ENCODE data around the gene FITM2. TPM values are rescaled to one million over a fixed set of nuclear protein-coding genes. Genes with fewer than 3 reads are reported as not detected.
"Not testable (repeated sequence)": the region's sequence is repeated elsewhere in the genome, so short reads cannot be mapped to it uniquely, and the experiment has no call there.

Gene FITM2
- total RNA-seq, 2 experiments from 2014 or later, result 2.3 to 2.6 TPM

GRCh38 chr20:44334709-44335108 is 23.7 kb upstream of the FITM2 start:
- POLR2A ChIA-PET, result no interaction called here
- CTCF ChIA-PET, result no interaction called here

GRCh38 chr20:44334306-44334705 is 23.3 kb upstream of the FITM2 start:
- CTCF ChIA-PET, result no interaction called here
- POLR2A ChIA-PET, result no interaction called here

DNA sequence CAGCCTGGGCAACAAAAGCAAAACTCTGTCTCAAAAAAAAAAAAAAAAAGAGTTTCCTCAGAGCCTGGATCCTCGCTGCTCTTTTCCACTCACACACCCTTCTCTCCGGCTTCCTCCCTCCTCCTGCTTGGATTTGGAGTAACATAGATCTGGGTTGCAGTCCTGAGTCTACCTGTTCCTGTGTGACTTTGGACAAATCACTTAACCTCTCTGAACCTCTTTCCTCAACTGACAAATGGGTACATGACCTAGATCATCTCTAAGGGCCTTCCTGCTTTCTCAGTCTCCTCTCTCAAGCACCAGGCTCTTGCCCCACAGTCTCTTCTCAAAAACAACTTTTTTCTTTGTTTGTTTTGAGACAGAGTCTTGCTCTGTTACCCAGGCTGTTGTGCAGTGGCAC is 20.2 kb upstream of the FITM2 start:
- POLR2A ChIA-PET, result no interaction called here
- CTCF ChIA-PET, result no interaction called here

DNA sequence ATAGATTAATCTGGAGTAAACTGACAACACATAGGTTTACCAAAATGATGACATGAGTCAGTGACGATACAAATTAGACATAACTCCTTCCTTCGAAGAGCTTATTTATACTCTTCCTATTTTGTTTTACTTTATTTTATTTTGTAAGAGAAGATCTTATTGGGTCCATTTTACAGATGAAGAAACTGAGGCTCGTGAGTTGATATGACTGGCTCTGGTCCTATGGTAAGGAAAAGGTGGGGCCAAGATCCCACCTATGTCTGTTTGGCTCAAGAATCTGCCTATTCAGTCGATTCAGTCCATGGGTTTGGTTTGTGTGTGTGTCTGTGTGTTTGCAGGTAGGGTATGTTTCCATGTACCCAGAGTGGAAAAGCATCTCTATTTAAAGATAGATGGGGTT is 17.4 kb upstream of the FITM2 start:
- ChIA-PET POLR2A (interaction anchor here (0.5 kb wide), 1 partner anchor 282 kb away, joined by 4 read pairs; no protein-coding TSS in a partner anchor), CTCF (no interaction called here)

DNA sequence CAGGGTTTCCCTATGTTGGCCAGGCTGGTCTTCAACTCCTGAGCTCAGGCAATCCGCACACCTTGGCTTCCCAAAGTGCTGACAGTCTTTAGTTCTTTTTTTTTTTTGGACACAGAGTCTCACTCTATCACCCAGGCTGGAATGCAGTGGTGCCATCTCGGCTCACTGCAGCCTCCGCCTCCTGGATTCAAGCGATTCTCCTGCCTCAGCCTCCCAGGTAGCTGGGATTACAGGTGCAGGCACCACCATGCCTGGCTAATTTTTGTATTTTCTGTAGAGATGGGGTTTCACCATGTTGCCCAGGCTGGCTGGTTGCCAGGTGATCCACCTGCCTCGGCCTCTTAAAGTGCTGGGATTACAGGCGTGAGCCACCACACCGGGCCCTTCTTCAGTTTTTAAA is 16.7 kb upstream of the FITM2 start:
- CTCF ChIA-PET, result interaction anchor here (1.6 kb wide), 1 partner anchor 16 kb away, joined by 10 read pairs; the partner anchor contains the start of gene FITM2
- POLR2A ChIA-PET, result not testable (repeated sequence)

DNA sequence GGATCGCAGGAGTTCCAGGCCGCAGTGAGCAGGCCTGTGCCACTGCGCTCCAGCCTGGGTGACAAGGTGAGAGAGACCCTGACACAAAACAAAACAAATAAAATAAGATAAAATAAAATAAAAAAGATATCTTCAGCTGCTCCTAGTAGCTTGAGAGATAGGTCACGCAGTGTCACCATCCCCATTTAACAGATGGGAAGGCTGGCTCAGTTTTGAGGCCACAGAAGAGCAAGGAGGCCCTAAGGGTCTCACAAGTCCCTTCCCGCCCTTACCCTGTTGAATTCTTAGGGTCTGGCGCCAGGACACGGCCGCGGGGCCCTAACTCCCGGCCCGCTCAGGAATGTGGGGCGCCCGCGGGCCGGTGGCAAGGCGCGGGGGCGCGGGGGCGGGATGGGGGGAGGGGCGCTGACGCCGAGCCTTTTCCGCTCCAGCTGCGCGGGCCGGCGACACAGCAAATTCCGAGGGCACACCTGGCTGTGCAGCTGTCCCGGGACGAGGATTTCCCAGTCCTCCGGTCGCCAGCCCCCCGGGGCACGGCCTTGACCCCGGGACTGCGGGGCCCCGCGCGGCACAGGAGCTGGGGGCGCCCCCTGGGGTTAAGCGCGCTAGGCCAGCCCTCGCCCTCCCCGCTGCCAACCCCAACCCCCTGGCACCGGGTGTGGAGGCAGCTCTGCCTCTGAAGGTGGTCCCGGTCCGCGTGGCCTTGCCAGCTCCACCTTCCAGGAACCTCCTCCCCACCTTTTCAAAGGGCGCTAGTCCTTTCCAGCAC is 15.6 kb upstream of the FITM2 start:
- POLR2A ChIA-PET, result no interaction called here
- CTCF ChIA-PET, result interaction anchor here (1.5 to 1.6 kb wide), 2 partner anchors 15 to 112 kb away, joined by 4 to 10 read pairs; partner anchors contain the start of gene FITM2

DNA sequence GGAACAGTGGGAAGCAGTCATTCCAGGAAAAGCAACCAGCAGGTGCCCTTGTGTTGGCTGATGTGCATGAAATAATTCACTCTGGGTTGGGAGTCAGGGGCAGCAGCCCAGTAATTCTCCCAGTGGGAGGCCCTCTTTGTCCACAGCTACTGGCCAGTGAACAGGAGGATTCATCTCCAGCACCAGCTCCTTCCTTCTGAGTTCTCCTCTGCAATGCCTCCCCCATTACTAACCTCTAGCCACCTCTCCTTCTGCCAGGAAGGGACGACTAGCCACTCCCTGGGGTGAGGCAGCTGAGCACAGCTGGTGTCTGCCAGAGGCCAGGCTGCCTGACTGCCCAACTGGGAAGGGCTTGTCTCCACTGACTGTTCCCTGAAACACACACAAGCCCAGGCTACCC is 13.3 kb upstream of the FITM2 start:
- ChIA-PET CTCF (interaction anchor here (1.2 to 1.6 kb wide), 2 partner anchors 13 to 116 kb away, joined by 3 to 4 read pairs; partner anchors contain the start of gene FITM2), POLR2A (no interaction called here)

- POLR2A ChIA-PET, result no interaction called here
- CTCF ChIA-PET, result interaction anchor here (1.3 to 3.5 kb wide), 2 partner anchors 9 to 103 kb away, joined by 4 to 15 read pairs; partner anchors contain the start of gene FITM2
Measured at GRCh38 chr20:44319839-44320422, 8.9 kb upstream of the FITM2 start.

DNA sequence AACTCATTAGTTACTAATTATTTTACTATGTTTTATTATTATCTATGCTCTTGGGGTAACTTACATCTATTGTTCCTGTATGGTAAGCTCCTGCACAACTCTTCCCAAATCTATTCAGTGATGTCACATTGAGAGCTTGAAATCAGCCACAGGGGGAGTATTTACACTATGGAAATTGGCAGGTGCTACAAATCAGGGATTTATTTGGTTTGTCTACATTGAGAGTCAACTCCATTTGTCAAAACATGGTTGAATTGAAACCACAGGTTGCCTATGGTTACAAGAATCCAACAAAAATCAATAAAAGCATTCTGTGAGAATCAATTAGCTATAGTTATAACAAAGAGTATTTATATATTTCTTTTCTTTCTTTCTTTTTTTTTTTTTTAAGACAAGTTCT is 3.9 kb upstream of the FITM2 start:
- ChIA-PET POLR2A (interaction anchor here (0.6 kb wide), 1 partner anchor 72 kb away, joined by 9 read pairs; no protein-coding TSS in a partner anchor), CTCF (interaction anchor here (1.5 to 7.5 kb wide), 2 partner anchors 98 to 103 kb away, joined by 4 to 161 read pairs; no protein-coding TSS in a partner anchor)

- ChIA-PET POLR2A (interaction anchor here (1.0 to 1.5 kb wide), 2 partner anchors 11 to 93 kb away, joined by 4 to 8 read pairs; no protein-coding TSS in a partner anchor), CTCF (interaction anchor here (0.8 to 7.5 kb wide), 10 partner anchors 10 to 300 kb away, joined by 3 to 161 read pairs (median 4); no protein-coding TSS in a partner anchor)
Measured at GRCh38 chr20:44309763-44310663, 989 bp downstream of the FITM2 start.

DNA sequence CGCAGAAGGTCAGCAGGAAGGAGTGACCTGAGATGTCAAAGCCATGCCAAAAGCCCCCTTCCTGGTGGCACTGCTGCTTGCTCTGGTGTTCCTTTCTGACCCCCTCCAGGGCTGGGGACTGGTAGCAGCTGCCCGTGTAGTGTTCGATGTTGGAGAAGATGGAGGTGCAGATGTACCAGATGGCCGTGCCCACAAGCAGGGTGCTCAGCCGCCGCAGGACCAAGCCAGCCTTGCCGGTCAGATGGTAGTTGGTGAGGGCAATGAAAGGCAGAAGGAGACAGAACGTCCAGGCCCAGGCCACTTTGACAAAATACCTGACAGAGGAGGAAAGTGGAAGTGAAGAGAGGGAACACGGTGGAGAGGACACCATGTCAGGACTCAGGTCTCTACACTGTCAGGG is 4.1 kb downstream of the FITM2 start:
- ChIA-PET POLR2A (no interaction called here), CTCF (no interaction called here)

DNA sequence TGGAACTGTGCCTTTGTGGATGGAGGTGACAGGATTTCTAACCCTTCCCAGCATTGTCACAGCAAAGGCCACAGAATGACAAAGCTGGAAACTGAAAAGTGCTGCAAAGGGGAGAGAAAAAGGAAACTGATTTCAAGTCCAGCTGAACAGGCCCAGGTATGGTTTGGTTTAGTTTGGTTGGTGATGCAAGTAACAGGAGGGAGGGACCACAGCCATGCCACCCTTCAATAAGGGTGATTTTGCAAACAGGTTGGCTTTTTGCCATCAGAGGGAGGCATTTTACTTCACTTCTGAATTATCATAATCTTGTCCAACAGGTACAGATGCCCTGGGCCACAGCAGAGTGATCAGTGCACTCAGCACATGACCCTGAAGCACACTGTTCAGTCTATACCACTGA is 6.6 kb downstream of the FITM2 start:
- CTCF ChIA-PET, result no interaction called here
- POLR2A ChIA-PET, result no interaction called here

GRCh38 chr20:44302736-44303135 is 8.3 kb downstream of the FITM2 start:
- POLR2A ChIA-PET, result no interaction called here
- CTCF ChIA-PET, result no interaction called here

GRCh38 chr20:44302026-44302669 is 8.9 kb downstream of the FITM2 start:
- ChIA-PET CTCF (no interaction called here), POLR2A (no interaction called here)

DNA sequence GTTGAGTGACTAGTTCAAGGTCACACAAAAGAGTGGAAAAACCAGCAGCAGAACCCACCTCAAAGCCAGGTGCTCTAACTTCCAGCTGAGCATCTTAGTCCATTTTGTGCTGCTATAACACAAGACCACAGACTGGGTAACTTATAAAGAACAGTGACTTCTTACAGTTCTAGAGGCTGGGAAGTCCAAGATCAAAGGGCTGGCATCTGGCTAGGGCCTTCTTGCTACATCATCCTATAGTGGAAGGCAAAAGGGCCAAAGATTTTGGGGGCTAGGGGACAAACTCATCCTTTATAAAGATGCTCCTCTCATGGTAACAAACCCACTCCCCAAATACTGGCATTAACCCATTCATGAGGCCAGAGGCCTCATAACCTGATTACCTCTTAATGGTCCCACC is 9.7 kb downstream of the FITM2 start:
- POLR2A ChIA-PET, result no interaction called here
- CTCF ChIA-PET, result interaction anchor here (2.6 kb wide), 1 partner anchor 10 kb away, joined by 12 read pairs; the partner anchor contains the start of gene FITM2

DNA sequence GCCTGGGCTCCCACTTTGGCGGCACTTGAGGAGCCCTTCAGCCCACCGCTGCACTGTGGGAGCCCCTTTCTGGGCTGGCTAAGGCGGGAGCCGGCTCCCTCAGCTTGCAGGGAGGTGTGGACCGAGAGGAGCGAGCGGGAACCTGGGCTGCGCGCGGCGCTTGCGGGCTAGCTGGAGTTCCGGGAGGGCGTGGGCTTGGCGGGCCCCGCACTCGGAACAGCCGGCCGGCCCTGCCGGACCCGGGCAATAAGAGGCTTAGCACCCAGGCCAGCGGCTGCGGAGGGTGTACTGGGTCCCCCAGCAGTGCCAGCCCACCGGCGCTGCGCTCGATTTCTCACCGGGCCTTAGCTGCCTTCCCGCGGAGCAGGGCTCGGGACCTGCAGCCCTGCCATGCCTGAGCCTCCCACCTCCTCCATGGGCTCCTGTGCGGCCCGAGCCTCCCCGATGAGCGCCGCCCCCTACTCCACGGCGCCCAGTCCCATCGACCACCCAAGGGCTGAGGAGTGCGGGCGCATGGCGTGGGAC is 11.9 kb downstream of the FITM2 start:
- POLR2A ChIA-PET, result interaction anchor here (1.5 kb wide), 1 partner anchor 11 kb away, joined by 4 read pairs; no protein-coding TSS in a partner anchor
- CTCF ChIA-PET, result interaction anchor here (2.6 kb wide), 1 partner anchor 12 kb away, joined by 12 read pairs; the partner anchor contains the start of gene FITM2

- ChIA-PET POLR2A (no interaction called here), CTCF (interaction anchor here (1.4 kb wide), 1 partner anchor 13 kb away, joined by 3 read pairs; the partner anchor contains the start of gene FITM2)
Measured at GRCh38 chr20:44297721-44298120, 13.3 kb downstream of the FITM2 start.

GRCh38 chr20:44296011-44296410 is 15.0 kb downstream of the FITM2 start:
- ChIA-PET CTCF (no interaction called here), POLR2A (no interaction called here)

GRCh38 chr20:44291754-44292153 is 19.2 kb downstream of the FITM2 start:
- POLR2A ChIA-PET, result no interaction called here
- CTCF ChIA-PET, result no interaction called here

Measured in activated CD8-positive, alpha-beta memory T cell treated with anti-CD3 and anti-CD28 coated beads for 36 hours (primary cell).